Natural killer cell treated with Interleukin-12 subunit alpha and Interleukin-12 subunit beta and Interleukin-15 and Interleukin-18, amount 100 ng/mL, for 72 hours (primary cell): ENCODE results near the gene MINDY2. TPM values are rescaled to one million over a fixed set of nuclear protein-coding genes. Genes with fewer than 3 reads are reported as not detected.
"Not testable (repeated sequence)": the region's sequence is repeated elsewhere in the genome, so short reads cannot be mapped to it uniquely, and the experiment has no call there.

ENCODE experiments used
- ATAC-seq, 2 donors: fragments of 150-1000 bp; cut with Tn5 transposase in 1 of 2; sonication (Bioruptor Pico), chemical (Tn5 transposase) in 1 of 2; 2 replicates each; pipeline ENCODE4 v1.10.0; 2021
- DNase-seq: peaks from one replicate; pipeline ENCODE4 v3.0.0; 2022; ENCODE audit warnings: low spot score
- H3K27ac Mint-ChIP-seq, 2 donors: 1 replicate in 1 of 2; 2 replicates in 1 of 2; pipeline ENCODE4 v1.8.0; 2022; ENCODE audit warnings: mixed read lengths in 2 of 2, mild to moderate bottlenecking in 1 of 2, moderate library complexity in 1 of 2
- H3K27me3 Mint-ChIP-seq, 2 donors: 1 replicate in 1 of 2; 2 replicates in 1 of 2; pipeline ENCODE4 v1.8.0; 2022; ENCODE audit warnings: mixed read lengths in 2 of 2
- H3K36me3 Mint-ChIP-seq: one replicate; pipeline ENCODE4 v1.8.0; 2022; ENCODE audit warnings: mixed read lengths
- H3K4me1 Mint-ChIP-seq, 2 donors: 1 replicate in 1 of 2; 2 replicates in 1 of 2; pipeline ENCODE4 v1.8.0; 2022; ENCODE audit warnings: low read depth in 2 of 2, mixed read lengths in 2 of 2, mild to moderate bottlenecking in 1 of 2
- H3K4me3 Mint-ChIP-seq: one replicate; pipeline ENCODE4 v1.8.0; 2022; ENCODE audit warnings: mixed read lengths
- H3K9me3 Mint-ChIP-seq: 2 replicates; pipeline ENCODE4 v1.8.0; 2022; ENCODE audit warnings: mixed read lengths
- total RNA-seq, 2 donors: library from RNA; stranded (reverse); gene quantifications; one replicate each; pipeline ENCODE4 v1.2.3, GENCODE V29; 2022

The MINDY2 gene
- total RNA-seq, 2 donors from 2014 or later, result 11.9 to 15.1 TPM

DNA sequence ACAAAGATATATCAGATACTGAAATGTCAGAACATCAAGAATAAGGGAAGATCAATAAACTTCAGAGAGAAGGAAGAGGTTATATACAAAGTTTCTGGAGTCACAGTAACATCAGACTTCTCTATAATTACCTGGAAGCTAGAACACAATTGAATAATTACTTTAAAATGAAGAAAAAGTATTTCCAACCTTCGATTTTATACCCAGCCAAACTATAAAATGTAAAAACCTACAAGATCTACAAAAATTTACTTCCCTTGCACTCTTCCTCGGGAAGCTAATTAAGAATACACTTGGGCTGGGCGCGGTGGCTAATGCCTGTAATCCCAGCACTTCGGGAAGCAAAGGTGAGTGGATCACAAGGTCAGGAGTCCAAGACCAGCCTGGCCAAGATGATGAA, 6.6 kb upstream of the MINDY2 start:
- H3K4me3 Mint-ChIP-seq, result no peak overlapping the region
- peaks cover 3% of the 10 kb centered on the region for H3K9me3 Mint-ChIP-seq
- H3K36me3 Mint-ChIP-seq, result peaks cover 11% of the 10 kb centered on the region
- no peak overlapping the region for H3K27ac Mint-ChIP-seq
- DNase-seq, result no peak
- no peak for ATAC-seq
- peaks cover 10 to 14% of the 10 kb centered on the region in 2 donors for H3K4me1 Mint-ChIP-seq
- no peaks in the 10 kb centered on the region for H3K27me3 Mint-ChIP-seq

GRCh38 chr15:58766290-58766689, 4.8 kb upstream of the MINDY2 start:
- ATAC-seq, result no peak
- Mint-ChIP-seq H3K4me3 (no peak overlapping the region), H3K4me1 (peaks cover 0 to 11% of the 10 kb centered on the region in 2 donors), H3K27me3 (no peaks in the 10 kb centered on the region), H3K27ac (no peak overlapping the region), H3K9me3 (peaks cover 3% of the 10 kb centered on the region), H3K36me3 (peaks cover 11% of the 10 kb centered on the region)
- DNase-seq, result no peak

- peaks cover 10 to 14% of the 10 kb centered on the region in 2 donors for H3K4me1 Mint-ChIP-seq
- not testable (repeated sequence) for H3K4me3 Mint-ChIP-seq, DNase-seq, ATAC-seq, H3K9me3 Mint-ChIP-seq, H3K27me3 Mint-ChIP-seq, H3K36me3 Mint-ChIP-seq, H3K27ac Mint-ChIP-seq
These were observed 2.5 kb upstream of the MINDY2 start for GRCh38 chr15:58768601-58769004.

DNA sequence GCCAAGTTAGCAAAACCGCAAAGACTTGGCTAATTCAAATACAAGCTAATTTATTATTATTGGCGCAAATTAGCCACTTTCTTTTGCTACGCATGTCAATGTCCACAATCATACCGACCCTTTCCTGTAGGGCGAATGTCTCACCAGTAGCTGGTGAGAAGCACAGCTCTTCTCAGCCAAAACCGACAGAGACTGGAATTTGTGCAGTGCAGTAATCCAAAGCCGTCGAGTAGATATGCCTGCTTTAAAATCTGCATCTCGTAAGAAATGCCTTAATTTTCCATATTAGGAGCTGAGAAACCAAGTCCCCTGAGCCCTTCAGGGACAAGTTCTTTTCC, 614 bp upstream of the MINDY2 start:
- Mint-ChIP-seq H3K9me3 (no peaks in the 10 kb centered on the region), H3K27ac (peak overlapping the region; percentile 67 to 84), H3K4me1 (peaks cover 10 to 14% of the 10 kb centered on the region in 2 donors), H3K36me3 (no peaks in the 10 kb centered on the region), H3K4me3 (no peak overlapping the region), H3K27me3 (no peaks in the 10 kb centered on the region)
- ATAC-seq, result peak in 1 of 2 donors; percentile 24
- no peak for DNase-seq

GRCh38 chr15:58771621-58772250, 634 bp downstream of the MINDY2 start:
- no peaks in the 10 kb centered on the region for H3K27me3 Mint-ChIP-seq
- H3K27ac Mint-ChIP-seq, result peak overlapping the region; percentile 67 to 84
- no peaks in the 10 kb centered on the region for H3K36me3 Mint-ChIP-seq
- ATAC-seq (peak; percentile 2 to 22), DNase-seq (peak; percentile 64)
- H3K9me3 Mint-ChIP-seq, result no peaks in the 10 kb centered on the region
- no peak overlapping the region for H3K4me3 Mint-ChIP-seq
- peaks cover 8 to 14% of the 10 kb centered on the region in 2 donors for H3K4me1 Mint-ChIP-seq

GRCh38 chr15:58773024-58773423, 1.9 kb downstream of the MINDY2 start:
- DNase-seq (no peak), ATAC-seq (no peak)
- no peak overlapping the region for H3K4me3 Mint-ChIP-seq
- H3K27ac Mint-ChIP-seq, result peak overlapping the region in 1 of 2 donors; percentile 84
- H3K9me3 Mint-ChIP-seq, result no peaks in the 10 kb centered on the region
- H3K36me3 Mint-ChIP-seq, result no peaks in the 10 kb centered on the region
- peaks cover 13 to 18% of the 10 kb centered on the region in 2 donors for H3K4me1 Mint-ChIP-seq
- H3K27me3 Mint-ChIP-seq, result no peaks in the 10 kb centered on the region

GRCh38 chr15:58775402-58775801, 4.3 kb downstream of the MINDY2 start:
- no peaks in the 10 kb centered on the region for H3K9me3 Mint-ChIP-seq
- ATAC-seq (no peak), DNase-seq (no peak)
- no peak overlapping the region for H3K27ac Mint-ChIP-seq
- H3K4me1 Mint-ChIP-seq, result peaks cover 13 to 18% of the 10 kb centered on the region in 2 donors
- no peak overlapping the region for H3K4me3 Mint-ChIP-seq
- no peaks in the 10 kb centered on the region for H3K36me3 Mint-ChIP-seq
- no peaks in the 10 kb centered on the region for H3K27me3 Mint-ChIP-seq

DNA sequence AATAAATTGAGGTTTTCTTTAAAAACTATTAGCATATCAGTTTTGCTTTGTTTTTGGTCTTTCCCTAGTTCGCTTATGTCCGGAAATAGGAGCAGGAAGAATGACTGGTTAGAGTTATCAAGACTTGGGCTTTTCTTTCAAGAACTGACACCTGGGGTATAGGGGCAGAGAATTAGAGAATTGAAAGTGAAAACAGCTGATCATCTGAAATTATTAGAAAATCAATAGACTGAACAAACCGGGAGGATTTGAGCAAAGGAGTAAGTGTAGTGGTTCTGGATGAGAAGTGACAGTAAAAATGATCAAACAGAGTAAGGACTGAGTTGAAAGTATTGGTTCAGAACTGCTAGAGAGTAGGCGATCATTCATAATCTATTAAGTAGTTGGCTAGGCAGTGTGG, 6.0 kb downstream of the MINDY2 start:
- H3K27me3 Mint-ChIP-seq, result no peaks in the 10 kb centered on the region
- no peak overlapping the region for H3K4me3 Mint-ChIP-seq
- no peaks in the 10 kb centered on the region for H3K36me3 Mint-ChIP-seq
- no peaks in the 10 kb centered on the region for H3K9me3 Mint-ChIP-seq
- no peak overlapping the region for H3K27ac Mint-ChIP-seq
- ATAC-seq (no peak), DNase-seq (no peak)
- H3K4me1 Mint-ChIP-seq, result peaks cover 10 to 13% of the 10 kb centered on the region in 2 donors

DNA sequence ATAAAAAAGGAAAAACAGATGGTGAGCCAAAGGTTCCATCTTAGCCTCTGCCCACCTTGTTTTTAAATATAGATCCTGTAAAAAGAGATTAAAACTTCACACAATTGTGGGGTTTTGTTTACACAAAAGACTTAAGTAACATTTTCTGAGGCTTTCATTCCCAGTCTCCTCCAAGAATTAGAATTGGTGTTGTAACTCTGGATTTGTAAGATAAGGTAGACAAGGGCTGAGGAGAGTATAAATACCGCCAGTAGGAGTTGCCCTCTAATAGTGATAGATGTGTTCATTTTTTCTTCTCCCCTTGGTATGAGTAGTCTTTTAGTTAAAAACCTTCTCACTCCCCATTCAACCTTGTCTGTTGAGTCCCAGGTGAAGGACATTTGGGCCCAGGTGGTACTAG, 8.5 kb downstream of the MINDY2 start:
- peaks cover 4 to 5% of the 10 kb centered on the region in 2 donors for H3K4me1 Mint-ChIP-seq
- no peak overlapping the region for H3K4me3 Mint-ChIP-seq
- ATAC-seq (no peak), DNase-seq (no peak)
- no peaks in the 10 kb centered on the region for H3K36me3 Mint-ChIP-seq
- no peaks in the 10 kb centered on the region for H3K9me3 Mint-ChIP-seq
- H3K27ac Mint-ChIP-seq, result no peak overlapping the region
- H3K27me3 Mint-ChIP-seq, result no peaks in the 10 kb centered on the region

DNA sequence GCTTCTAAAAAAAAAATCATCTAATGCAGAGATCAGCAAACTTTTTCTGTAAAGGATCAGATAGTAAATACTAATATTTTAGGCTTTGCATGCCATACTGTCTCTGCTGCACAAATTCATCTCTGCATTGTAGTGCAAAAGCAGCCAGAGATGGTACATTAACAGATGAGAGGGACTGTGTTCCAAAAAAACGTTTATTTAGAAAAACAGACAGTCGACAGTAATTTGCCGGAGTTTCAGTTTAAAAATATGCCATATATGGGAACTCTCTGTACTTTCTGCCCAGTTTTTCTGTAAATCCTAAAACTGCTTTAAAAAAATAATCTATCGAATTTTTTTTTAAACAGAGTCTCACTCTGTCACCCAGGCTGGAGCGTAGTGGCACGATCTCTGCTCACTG, 14.3 kb downstream of the MINDY2 start:
- H3K4me1 Mint-ChIP-seq, result no peaks in the 10 kb centered on the region
- no peak for DNase-seq
- no peaks in the 10 kb centered on the region for H3K36me3 Mint-ChIP-seq
- no peak overlapping the region for H3K27ac Mint-ChIP-seq
- no peaks in the 10 kb centered on the region for H3K27me3 Mint-ChIP-seq
- no peak overlapping the region for H3K4me3 Mint-ChIP-seq
- no peak for ATAC-seq
- no peaks in the 10 kb centered on the region for H3K9me3 Mint-ChIP-seq

- Mint-ChIP-seq H3K36me3 (no peaks in the 10 kb centered on the region), H3K4me1 (no peaks in the 10 kb centered on the region), H3K9me3 (no peaks in the 10 kb centered on the region), H3K27ac (no peak overlapping the region), H3K4me3 (no peak overlapping the region), H3K27me3 (no peaks in the 10 kb centered on the region)
- no peak for DNase-seq
- no peak for ATAC-seq
These were observed 17.1 kb downstream of the MINDY2 start for GRCh38 chr15:58788056-58788710.

DNA sequence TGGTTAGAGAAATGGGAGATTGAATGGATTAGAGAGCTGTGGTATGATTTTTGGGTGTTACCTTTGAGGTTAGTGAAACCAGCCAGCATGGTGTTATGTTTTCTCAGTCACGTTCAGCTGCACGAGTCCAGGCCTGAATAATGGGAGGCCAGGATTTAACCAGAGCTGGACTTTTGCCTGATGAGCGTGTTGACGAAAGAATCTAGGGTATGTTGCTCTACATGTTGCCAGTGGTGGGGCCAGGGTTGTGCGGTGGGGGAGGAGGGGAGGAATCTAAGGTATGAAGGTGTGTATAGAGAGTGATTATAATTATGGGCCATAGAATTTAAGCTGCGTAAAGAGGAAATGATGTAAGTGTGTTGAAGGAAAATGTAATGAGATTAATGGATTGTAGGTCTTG, 22.8 kb downstream of the MINDY2 start:
- Mint-ChIP-seq H3K4me1 (peaks cover 22 to 23% of the 10 kb centered on the region in 2 donors), H3K9me3 (no peaks in the 10 kb centered on the region), H3K27me3 (no peaks in the 10 kb centered on the region), H3K36me3 (peaks cover 6% of the 10 kb centered on the region), H3K4me3 (no peak overlapping the region), H3K27ac (peak overlapping the region in 1 of 2 donors; percentile 9)
- ATAC-seq (no peak), DNase-seq (no peak)

GRCh38 chr15:58795825-58796224, 24.7 kb downstream of the MINDY2 start:
- Mint-ChIP-seq H3K4me1 (peaks cover 22 to 23% of the 10 kb centered on the region in 2 donors), H3K4me3 (no peak overlapping the region), H3K36me3 (peaks cover 6% of the 10 kb centered on the region), H3K9me3 (no peaks in the 10 kb centered on the region), H3K27ac (no peak overlapping the region), H3K27me3 (no peaks in the 10 kb centered on the region)
- ATAC-seq (no peak), DNase-seq (no peak)

GRCh38 chr15:58797505-58797904, 26.4 kb downstream of the MINDY2 start:
- no peaks in the 10 kb centered on the region for H3K9me3 Mint-ChIP-seq
- peaks cover 22 to 23% of the 10 kb centered on the region in 2 donors for H3K4me1 Mint-ChIP-seq
- H3K27ac Mint-ChIP-seq, result no peak overlapping the region
- H3K27me3 Mint-ChIP-seq, result no peaks in the 10 kb centered on the region
- no peak for ATAC-seq
- DNase-seq, result no peak
- H3K36me3 Mint-ChIP-seq, result peaks cover 6% of the 10 kb centered on the region
- H3K4me3 Mint-ChIP-seq, result no peak overlapping the region
